H1 (cell line): ENCODE data around the gene TMEM129. TPM values are rescaled to one million over a fixed set of nuclear protein-coding genes. Genes with fewer than 3 reads are reported as not detected.

Experiments
- CTCF ChIA-PET: fragments of 300-600 bp; sonication (Branson Sonifier 250); formaldehyde crosslinking; loops from one replicate; lab custom pipeline; 2021; ENCODE audit not compliant: partially characterized antibody; lab: Charles Lee
- POLR2A ChIA-PET: fragments of 300-600 bp; sonication (Branson Sonifier 250); formaldehyde crosslinking; loops from one replicate; lab custom pipeline; 2021; ENCODE audit warnings: inconsistent platforms; ENCODE audit not compliant: partially characterized antibody; lab: Charles Lee
- DNase-seq, 2 experiments: peaks; one replicate each; pipeline versions ENCODE4 v3.0.0 to v3.0.0-alpha.2; 2010 to 2022; ENCODE audit warnings: low spot score in 2 of 2, low read depth in 1 of 2, mixed read lengths in 1 of 2
- FAIRE-seq: peaks from 2 replicates; lab custom pipeline; 2011; peaks lifted over from hg19 to GRCh38; lab: Jason Lieb, UNC
- H2AFZ ChIP-seq: 2 replicates; pipeline ENCODE4 v1.8.1; 2012; ENCODE audit warnings: low read length, inconsistent platforms
- H2AK5ac ChIP-seq: 2 replicates; pipeline ENCODE4 v1.6.1; 2013; ENCODE audit warnings: low read depth, low read length
- H2BK120ac ChIP-seq: replicated peaks from 2 replicates; pipeline ENCODE3; 2013; ENCODE audit warnings: low read depth, low read length, inconsistent platforms
- H2BK12ac ChIP-seq: 2 replicates; pipeline ENCODE4 v1.6.1; 2013; ENCODE audit warnings: low read depth, low read length
- H2BK15ac ChIP-seq: 2 replicates; pipeline ENCODE4 v1.6.1; 2013; ENCODE audit warnings: low read length
- H2BK20ac ChIP-seq: 2 replicates; pipeline ENCODE4 v1.6.1; 2013; ENCODE audit warnings: low read length
- H2BK5ac ChIP-seq: 2 replicates; pipeline ENCODE4 v1.6.1; 2013; ENCODE audit warnings: low read depth, low read length
- H3K14ac ChIP-seq: 2 replicates; pipeline ENCODE4 v1.6.1; 2013; ENCODE audit warnings: inconsistent platforms; ENCODE audit not compliant: insufficient read length
- H3K18ac ChIP-seq: 2 replicates; pipeline ENCODE4 v1.6.1; 2013; ENCODE audit warnings: low read length; ENCODE audit errors: extremely low read depth
- H3K23ac ChIP-seq: 2 replicates; pipeline ENCODE4 v1.6.1; 2013; ENCODE audit warnings: inconsistent platforms; ENCODE audit not compliant: insufficient read length
- H3K23me2 ChIP-seq: 2 replicates; pipeline ENCODE4 v1.6.1; 2013; ENCODE audit warnings: low read depth, low read length
- H3K27ac ChIP-seq: 2 replicates; pipeline ENCODE4 v1.6.1; 2011; ENCODE audit warnings: low read depth, low read length, inconsistent platforms
- H3K27me3 ChIP-seq, 4 experiments: replicated peaks in 1 of 4; 1 replicate in 1 of 4; 2 replicates in 3 of 4; pipeline versions ENCODE4 v1.6.1 to v1.8.1; 2011 to 2013; ENCODE audit warnings: low read length in 3 of 4, mild to moderate bottlenecking in 3 of 4, inconsistent platforms in 2 of 4, mixed read lengths in 2 of 4, moderate library complexity in 1 of 4; ENCODE audit not compliant: control insufficient read depth in 3 of 4, insufficient read depth in 3 of 4; ENCODE audit errors: extremely low read depth in 1 of 4
- H3K36me3 ChIP-seq, 4 experiments: 2 replicates each; pipeline versions ENCODE4 v1.6.1 to v1.8.1; 2011 to 2013; ENCODE audit warnings: mild to moderate bottlenecking in 4 of 4, low read length in 3 of 4, moderate library complexity in 2 of 4, control low read depth in 1 of 4, inconsistent platforms in 1 of 4; ENCODE audit not compliant: insufficient read depth in 4 of 4, control insufficient read depth in 2 of 4
- H3K4ac ChIP-seq: replicated peaks from 2 replicates; pipeline ENCODE3; 2013; ENCODE audit warnings: low read length, low read depth, mixed read lengths, inconsistent platforms; ENCODE audit not compliant: insufficient read length
- H3K4me1 ChIP-seq, 4 experiments: replicated peaks in 1 of 4; 1 replicate in 1 of 4; 2 replicates in 3 of 4; pipeline versions ENCODE4 v1.6.1 to v1.8.1; 2011 to 2013; ENCODE audit warnings: low read length in 3 of 4, inconsistent platforms in 2 of 4, mixed read lengths in 1 of 4; ENCODE audit not compliant: insufficient read depth in 4 of 4, control insufficient read depth in 3 of 4
- H3K4me2 ChIP-seq, 2 experiments: 2 replicates each; pipeline versions ENCODE4 v1.6.1 to v1.8.1; 2011 to 2013; ENCODE audit warnings: low read depth in 2 of 2, low read length in 2 of 2, control low read depth in 1 of 2, inconsistent platforms in 1 of 2, mild to moderate bottlenecking in 1 of 2; ENCODE audit not compliant: insufficient read depth in 1 of 2
- H3K4me3 ChIP-seq, 4 experiments: fragments of 200-600, 300-600 bp in 1 of 4; sonication (generic), shearing (Covaris generic), sonication (Bioruptor Twin) in 1 of 4; 2 replicates each; pipeline versions ENCODE4 v1.5.1 to v1.8.1; 2011 to 2016; ENCODE audit warnings: low read length in 4 of 4, low read depth in 3 of 4, control low read depth in 2 of 4, inconsistent platforms in 2 of 4, mild to moderate bottlenecking in 2 of 4, mixed read lengths in 1 of 4, moderate library complexity in 1 of 4; ENCODE audit not compliant: insufficient read depth in 2 of 4; ENCODE audit errors: extremely low read depth in 1 of 4
- H3K56ac ChIP-seq: replicated peaks from 2 replicates; pipeline ENCODE3; 2013; ENCODE audit warnings: low read depth, mild to moderate bottlenecking, mixed read lengths, low read length, inconsistent platforms; ENCODE audit not compliant: insufficient read length
- H3K79me1 ChIP-seq: 2 replicates; pipeline ENCODE4 v1.6.1; 2013; ENCODE audit warnings: low read depth, low read length, control low read depth
- H3K79me2 ChIP-seq, 2 experiments: 2 replicates each; pipeline versions ENCODE4 v1.6.1 to v1.8.1; 2012 to 2013; ENCODE audit warnings: low read length in 2 of 2, mild to moderate bottlenecking in 2 of 2, inconsistent platforms in 1 of 2; ENCODE audit not compliant: insufficient read depth in 2 of 2, control insufficient read depth in 1 of 2
- H3K9ac ChIP-seq, 4 experiments: replicated peaks in 1 of 4; 1 replicate in 1 of 4; 2 replicates in 3 of 4; pipeline versions ENCODE4 v1.6.1 to v1.8.1; 2011 to 2013; ENCODE audit warnings: low read depth in 3 of 4, low read length in 3 of 4, control low read depth in 2 of 4, mild to moderate bottlenecking in 2 of 4, moderate library complexity in 2 of 4, inconsistent platforms in 1 of 4; ENCODE audit errors: extremely low read depth in 1 of 4
- H3K9me3 ChIP-seq, 2 experiments: 2 replicates each; pipeline versions ENCODE4 v1.6.1 to v1.8.1; 2012 to 2013; ENCODE audit warnings: mild to moderate bottlenecking in 2 of 2, moderate library complexity in 2 of 2, control low read depth in 1 of 2, inconsistent platforms in 1 of 2, low read depth in 1 of 2, low read length in 1 of 2, mixed read lengths in 1 of 2; ENCODE audit not compliant: insufficient read depth in 2 of 2
- H4K20me1 ChIP-seq, 2 experiments: replicated peaks in 1 of 2; 2 replicates each; pipeline versions ENCODE3 to v1.8.1; 2011 to 2013; ENCODE audit warnings: inconsistent platforms in 2 of 2, low read length in 2 of 2, mild to moderate bottlenecking in 1 of 2; ENCODE audit not compliant: insufficient read depth in 2 of 2, control insufficient read depth in 1 of 2
- H4K5ac ChIP-seq: 2 replicates; pipeline ENCODE4 v1.6.1; 2013; ENCODE audit warnings: low read length, low read depth, mixed read lengths, inconsistent platforms; ENCODE audit not compliant: insufficient read length
- H4K8ac ChIP-seq: 2 replicates; pipeline ENCODE4 v1.8.0; 2013; ENCODE audit warnings: mild to moderate bottlenecking, moderate library complexity, low read length, inconsistent platforms; ENCODE audit not compliant: insufficient read depth; ENCODE audit errors: extremely low read depth
- H4K91ac ChIP-seq: replicated peaks from 2 replicates; pipeline ENCODE3; 2013; ENCODE audit warnings: low read length, mixed read lengths, inconsistent platforms; ENCODE audit not compliant: insufficient read length
- ATF3 ChIP-seq: IDR thresholded peaks from 2 replicates; pipeline ENCODE4 v1.6.1; 2011; ENCODE audit warnings: low read depth, mild to moderate bottlenecking, low read length; ENCODE audit not compliant: insufficient read depth
- BRCA1 ChIP-seq: IDR thresholded peaks from 2 replicates; pipeline ENCODE4 v1.6.1; 2012; ENCODE audit warnings: low read depth, low read length, improper control_type of control experiment
- HDAC2 ChIP-seq, 2 experiments: fragments of 300-600 bp in 1 of 2; sonication (generic) in 1 of 2; IDR thresholded peaks; 2 replicates each; pipeline ENCODE4 v1.6.1; 2011 to 2012; ENCODE audit warnings: low read depth in 2 of 2, low read length in 2 of 2, mild to moderate bottlenecking in 2 of 2, moderate library complexity in 2 of 2, borderline replicate concordance in 1 of 2, inconsistent platforms in 1 of 2
- JUN ChIP-seq: IDR thresholded peaks from 2 replicates; pipeline ENCODE4 v1.6.1; 2011; ENCODE audit warnings: low read depth, mild to moderate bottlenecking, improper control_type of control experiment, low read length
- KDM1A ChIP-seq: fragments of 200-600, 300-600 bp; sonication (generic); IDR thresholded peaks from 2 replicates; pipeline ENCODE4 v1.7.1; 2016; ENCODE audit warnings: mild to moderate bottlenecking, low read length, borderline replicate concordance
- SP4 ChIP-seq: IDR thresholded peaks from 2 replicates; pipeline ENCODE4 v1.6.1; 2012; ENCODE audit warnings: low read length, inconsistent platforms
- YY1 ChIP-seq: IDR thresholded peaks from 2 replicates; pipeline ENCODE4 v1.6.1; 2011; ENCODE audit warnings: low read depth, mild to moderate bottlenecking, low read length
- WGBS, 2 experiments: shearing (Covaris generic) in 1 of 2; methylation state at CpG; one replicate each; pipeline versions ENCODE4 v1.1.6 to v1.1.7; 2013 to 2015; ENCODE audit warnings: low lambda C conversion rate in 2 of 2, mixed read lengths in 2 of 2, inconsistent platforms in 1 of 2, low coverage in 1 of 2, missing lambda C conversion rate in 1 of 2; ENCODE audit not compliant: insufficient replicate concordance in 2 of 2, insufficient coverage in 1 of 2, insufficient read length in 1 of 2; ENCODE audit errors: extremely low coverage in 1 of 2, missing lambda C conversion rate in 1 of 2; 5-methylcytosine and 5-hydroxymethylcytosine counted together
- polyA plus RNA-seq, 7 experiments: library from polyadenylated mRNA; depleted of rRNA in 3 of 7; stranded (reverse) in 5 of 7; unstranded in 2 of 7; fragments of >200 nt in 5 of 7; fragments of 200-250 nt in 2 of 7; gene quantifications; 1 replicate in 5 of 7; 2 replicates in 1 of 7; 4 replicates in 1 of 7; pipeline versions ENCODE4 v1.2.1 to v1.2.3, GENCODE V29; 2011 to 2013; ENCODE audit warnings: missing spikeins in 2 of 7, mixed read lengths in 2 of 7
- total RNA-seq: library from RNA; stranded (reverse); fragmentation: NEBNext Ultra II Directional; extraction: Animal tissue kit (Norgen Biotek cat#: 25700); gene quantifications from 2 replicates; pipeline ENCODE4 v1.2.1, GENCODE V29; 2021

The TMEM129 gene
- total and polyA plus RNA-seq, 2 of the 8 experiments (the other 6 are each of a cell fraction or from before 2014, with no cell fraction given) = 31.5 to 58.7 TPM

- no peak overlapping the region for H4K91ac ChIP-seq
- no peak overlapping the region for H3K4me2 ChIP-seq
- ChIA-PET POLR2A (interaction anchor here (1.1 to 2.2 kb wide), 4 partner anchors 9 to 57 kb away, joined by 3 to 9 read pairs (median 6); partner anchors contain the start of genes TACC3 and TMEM129), CTCF (interaction anchor here (1.2 to 3.0 kb wide), 7 partner anchors 10 to 162 kb away, joined by 3 to 20 read pairs (median 8); no protein-coding TSS in a partner anchor)
- H2AFZ ChIP-seq = no peak overlapping the region
- WGBS, 2 experiments = 94% methylated on average over 13 of the region's 13 CpGs; no CpG with 5 or more reads in 1 of the 2 experiments
- H3K9ac ChIP-seq = no peak overlapping the region; a peak in 1 of 7 replicates
- H3K36me3 ChIP-seq = peaks cover 49 to 87% (median 81%) of the 10 kb centered on the region in 4 experiments
- peaks cover 7% of the 10 kb centered on the region; the same call in 1 of the 2 replicates for H3K79me1 ChIP-seq
- H3K27me3 ChIP-seq = no peaks in the 10 kb centered on the region
- H3K18ac ChIP-seq = no peak overlapping the region
- no peaks in the 10 kb centered on the region for H3K23me2 ChIP-seq
- no peak overlapping the region for H3K4me3 ChIP-seq
- no peak overlapping the region for H2BK20ac ChIP-seq
- no peak overlapping the region for H3K23ac ChIP-seq
- no peak overlapping the region for H3K14ac ChIP-seq
- H3K4me1 ChIP-seq = no peaks in the 10 kb centered on the region
- no peak for DNase-seq
- H2BK15ac ChIP-seq = no peak overlapping the region
- no peak overlapping the region for H3K56ac ChIP-seq
- H3K79me2 ChIP-seq = peaks cover 0 to 2% of the 10 kb centered on the region in 2 experiments; a peak in 1 of 4 replicates
- H2BK5ac ChIP-seq = no peak overlapping the region
- H3K4ac ChIP-seq = no peak overlapping the region
- H4K5ac ChIP-seq = no peak overlapping the region
- no peak overlapping the region for H2AK5ac ChIP-seq
- H4K8ac ChIP-seq = no peak overlapping the region
- peaks cover 6 to 10% of the 10 kb centered on the region in 2 experiments for H4K20me1 ChIP-seq
- no peak overlapping the region for H3K27ac ChIP-seq
- no peak overlapping the region for H2BK120ac ChIP-seq
- no peaks in the 10 kb centered on the region for H3K9me3 ChIP-seq
- no peak overlapping the region for H2BK12ac ChIP-seq
- FAIRE-seq = no peak
- no peak for TF ChIP-seq SP4
- TF ChIP-seq ATF3 = no peak
- no peak for TF ChIP-seq HDAC2 (IDR thresholded peaks at IDR 0.05; ENCODE audit: borderline replicate concordance in 1 of 2, low read depth in 2 of 2, low read length in 2 of 2)
- TF ChIP-seq YY1 = no peak
- no peak for TF ChIP-seq BRCA1
- no peak for TF ChIP-seq JUN
- no peak for TF ChIP-seq KDM1A
Measured at GRCh38 chr4:1736812-1737211, 15.7 kb upstream of the TMEM129 start.
